Measurements from ENCODE around the gene PACS2.
A peak's percentile ranks its signal among the peaks of the same experiment; 100 is the strongest.
"Not testable (repeated sequence)": the region's sequence is repeated elsewhere in the genome, so short reads cannot be mapped to it uniquely, and the experiment has no call there.

PACS2 gene

DNA sequence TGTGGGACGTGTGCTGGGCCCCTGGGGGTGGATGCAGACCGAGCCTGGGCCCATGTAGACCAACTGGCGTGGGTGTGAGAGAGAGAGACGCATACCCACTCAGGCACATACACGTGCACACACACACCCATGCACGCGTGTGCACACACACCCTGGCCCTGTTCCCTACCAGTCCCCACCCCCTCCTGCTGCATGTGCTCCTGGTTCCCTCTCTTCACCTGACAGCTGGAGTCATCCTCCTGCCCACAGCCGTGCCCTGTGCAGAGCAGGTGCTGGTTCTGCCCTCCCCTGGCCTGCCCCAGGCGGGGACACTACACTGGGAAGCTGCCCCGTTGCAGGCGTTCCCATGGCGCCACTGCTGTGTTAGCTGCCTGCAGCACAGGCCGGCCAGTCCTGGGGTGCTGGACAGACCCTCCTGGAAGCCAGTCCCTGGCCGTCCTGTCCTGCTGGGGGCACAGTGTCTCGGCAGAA is 18.5 kb downstream of the PACS2 start:
- no peak for DNase-seq (ENCODE audit: low spot score)

DNA sequence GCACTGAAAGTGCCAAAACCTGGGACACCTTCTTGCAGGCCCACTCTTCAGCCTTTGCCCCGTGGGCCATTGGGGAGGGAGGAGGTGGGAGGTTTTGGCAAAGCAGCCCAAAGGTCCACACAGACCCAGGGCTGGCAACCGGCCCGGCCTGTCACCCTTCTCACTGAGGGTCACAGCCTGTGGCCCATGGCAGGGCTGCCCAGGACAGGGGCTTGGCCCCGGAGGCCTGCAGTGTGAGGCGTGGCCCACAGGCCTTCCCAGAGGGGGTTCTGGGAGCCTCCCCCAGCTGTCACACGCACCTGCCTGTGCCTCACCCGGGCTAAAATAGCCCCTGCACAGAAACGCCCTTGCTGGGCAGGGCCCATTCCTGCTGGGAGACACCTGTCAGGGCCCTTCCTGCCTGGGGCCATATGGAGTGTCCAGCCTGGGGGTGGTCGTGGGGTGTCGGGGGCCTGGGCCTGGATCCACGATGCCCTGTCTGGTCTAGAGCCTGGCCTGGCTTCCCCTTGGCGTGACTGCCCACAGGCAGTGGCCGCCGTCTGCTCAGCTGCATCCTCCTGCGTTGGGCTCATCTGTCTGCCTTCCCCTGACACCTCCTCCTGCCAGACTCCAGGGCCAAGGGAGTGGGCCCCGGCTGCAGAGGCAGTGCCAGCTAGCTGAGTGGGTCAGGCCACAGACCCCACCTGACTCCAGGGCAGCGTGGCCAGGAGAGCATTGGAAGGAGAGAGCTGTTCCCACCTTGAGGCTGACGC is 19.2 kb downstream of the PACS2 start:
- DNase-seq (ENCODE audit: low spot score): no peak

DNA sequence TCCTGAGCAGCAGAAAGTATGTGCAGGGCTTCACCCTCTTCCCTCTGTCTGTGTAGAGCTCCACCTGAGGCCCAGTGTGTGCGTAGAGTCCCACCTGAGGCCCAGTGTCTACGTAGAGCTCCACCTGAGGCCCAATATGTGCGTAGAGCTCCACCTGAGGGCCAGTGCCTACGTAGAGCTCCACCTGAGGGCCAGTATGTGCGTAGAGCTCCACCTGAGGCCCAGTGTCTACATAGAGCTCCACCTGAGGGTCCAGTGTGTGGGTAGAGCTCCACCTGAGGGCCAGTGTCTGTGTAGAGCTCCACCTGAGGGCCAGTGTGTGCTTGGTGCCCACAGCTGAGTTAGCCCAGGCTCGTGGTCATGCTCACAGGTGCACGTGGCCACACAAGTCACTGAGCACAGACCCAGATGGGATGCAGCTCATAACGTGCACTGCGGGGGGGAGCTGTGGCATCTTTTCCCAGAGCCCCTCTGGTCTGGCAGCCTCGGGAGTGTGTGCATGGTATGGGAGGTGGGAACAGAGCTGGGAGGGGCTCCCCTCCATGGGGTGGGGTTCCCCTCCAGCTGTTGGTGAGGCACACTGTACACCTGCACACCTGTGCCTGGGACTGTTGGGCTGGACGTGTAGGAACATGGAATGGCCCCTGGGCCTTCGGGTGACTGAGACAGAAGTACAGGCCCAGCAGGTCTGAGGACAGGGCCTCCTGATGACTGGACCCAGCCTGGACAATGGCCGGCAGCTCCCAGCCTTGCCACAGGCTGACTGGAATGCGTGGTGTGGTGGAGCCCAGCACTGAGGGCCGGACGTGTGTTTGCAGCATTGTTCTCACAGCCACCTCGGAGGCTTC is 20.1 kb downstream of the PACS2 start:
- DNase-seq (ENCODE audit: low spot score): no peak

DNA sequence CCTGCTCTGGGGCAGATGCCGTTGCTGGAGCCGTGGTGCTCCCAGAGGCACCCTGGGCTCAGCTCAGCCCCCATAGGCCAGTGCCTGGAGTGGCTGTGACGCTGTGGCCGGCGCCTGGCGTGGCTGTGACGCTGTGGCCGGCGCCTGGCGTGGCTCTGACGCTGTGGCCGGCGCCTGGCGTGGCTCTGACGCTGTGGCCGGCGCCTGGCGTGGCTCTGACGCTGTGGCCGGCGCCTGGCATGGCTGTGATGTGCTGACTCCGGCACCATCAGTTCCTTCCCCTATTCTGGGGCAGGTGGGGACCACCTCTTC is 20.6 kb downstream of the PACS2 start:
- DNase-seq (ENCODE audit: low spot score): not testable (repeated sequence)

DNA sequence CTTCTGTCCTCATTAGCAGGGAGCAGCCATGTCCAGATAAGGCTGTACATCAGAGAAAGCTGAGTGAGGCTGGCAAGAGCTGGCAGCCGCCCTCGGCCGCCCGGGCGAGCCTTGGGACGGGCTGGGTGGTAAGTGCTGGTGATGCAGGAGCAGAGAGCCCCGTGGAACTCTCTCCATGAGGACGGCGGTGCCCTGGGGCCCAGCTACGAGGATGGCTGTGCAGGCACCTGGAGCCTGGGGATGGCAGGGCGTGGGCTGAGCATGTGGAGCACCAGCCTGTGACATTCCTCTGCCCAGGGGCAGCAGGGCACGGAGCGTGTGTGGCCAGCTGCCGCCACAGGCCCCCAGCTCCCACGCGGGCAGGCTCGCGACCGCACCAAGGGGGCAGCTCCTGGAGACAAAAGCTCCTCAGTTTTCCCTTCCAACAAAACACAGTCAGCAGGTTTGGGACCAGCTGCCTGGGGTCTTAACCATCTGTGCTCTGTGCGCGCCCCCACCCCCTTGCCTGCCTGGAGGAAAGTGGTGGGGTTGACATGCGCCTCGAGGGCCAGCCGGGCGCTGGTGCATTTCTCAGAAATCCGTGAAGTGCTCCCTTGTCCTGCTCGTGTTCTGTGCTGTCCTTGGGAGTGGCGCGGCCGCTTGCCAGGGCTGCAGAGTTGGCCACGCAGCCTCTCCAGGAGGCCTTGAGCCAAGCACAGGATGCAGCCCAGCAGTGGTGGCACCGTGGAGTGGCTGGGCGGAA is 21.4 kb downstream of the PACS2 start:
- DNase-seq (ENCODE audit: low spot score): no peak

DNA sequence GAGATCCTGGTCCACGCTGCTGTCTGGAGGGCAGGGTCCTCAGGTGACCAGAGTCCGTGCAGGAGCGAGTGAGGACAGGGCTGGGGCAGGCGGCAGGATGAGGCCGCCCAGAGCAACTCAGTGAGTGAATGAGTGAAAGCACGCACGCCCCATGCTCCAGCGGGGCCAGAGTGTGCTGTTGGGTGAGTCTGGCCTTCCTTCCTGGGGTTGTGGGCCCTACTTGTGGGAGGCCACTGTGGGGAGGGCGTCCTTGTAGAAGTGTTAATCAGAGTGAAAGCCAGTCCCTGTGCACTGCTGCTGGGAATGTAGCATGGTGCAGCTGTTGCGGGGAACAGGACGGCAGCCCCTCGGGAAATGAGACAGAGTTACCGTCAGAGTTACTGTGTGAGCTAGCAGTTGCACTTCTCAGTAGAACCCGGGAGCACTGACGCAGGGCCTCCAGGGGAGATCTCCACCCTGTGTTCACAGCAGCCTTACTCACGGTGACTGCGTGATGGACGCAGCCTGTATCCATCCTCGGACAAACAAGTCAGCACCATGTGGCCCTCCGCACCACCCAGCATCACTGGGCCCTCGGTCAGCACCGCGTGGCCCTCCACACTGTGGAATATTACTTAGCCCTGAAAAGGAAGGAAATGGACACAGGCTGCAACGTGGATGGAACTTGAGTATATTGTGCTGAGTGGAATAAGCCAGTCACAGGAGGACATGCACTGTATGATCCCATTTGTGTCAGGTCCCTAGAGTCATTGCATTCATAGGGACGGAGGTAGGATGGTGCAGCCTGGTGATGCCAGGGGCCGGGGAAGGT is 22.1 kb downstream of the PACS2 start:
- DNase-seq (ENCODE audit: low spot score): no peak

DNA sequence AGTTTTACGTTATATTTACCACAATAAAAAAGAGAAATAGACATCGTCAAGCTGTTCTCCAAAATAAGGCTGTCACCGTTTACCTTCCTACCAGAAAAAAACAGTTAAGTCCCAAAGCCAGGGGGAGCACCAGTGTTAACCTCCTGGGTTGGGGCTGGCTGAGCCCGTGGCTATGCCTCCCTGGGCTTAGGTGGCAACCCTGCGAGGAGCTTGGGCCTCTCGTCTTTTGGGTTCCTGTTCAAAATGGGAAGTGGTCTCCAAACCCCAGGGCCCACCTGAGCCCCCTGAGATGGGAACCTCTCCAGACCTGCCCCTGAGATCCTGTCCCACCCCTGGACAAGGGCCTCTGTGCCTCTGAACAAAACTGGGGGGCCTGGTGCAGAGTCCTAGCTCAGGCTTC is 22.9 kb downstream of the PACS2 start:
- no peak for DNase-seq (ENCODE audit: low spot score)

DNA sequence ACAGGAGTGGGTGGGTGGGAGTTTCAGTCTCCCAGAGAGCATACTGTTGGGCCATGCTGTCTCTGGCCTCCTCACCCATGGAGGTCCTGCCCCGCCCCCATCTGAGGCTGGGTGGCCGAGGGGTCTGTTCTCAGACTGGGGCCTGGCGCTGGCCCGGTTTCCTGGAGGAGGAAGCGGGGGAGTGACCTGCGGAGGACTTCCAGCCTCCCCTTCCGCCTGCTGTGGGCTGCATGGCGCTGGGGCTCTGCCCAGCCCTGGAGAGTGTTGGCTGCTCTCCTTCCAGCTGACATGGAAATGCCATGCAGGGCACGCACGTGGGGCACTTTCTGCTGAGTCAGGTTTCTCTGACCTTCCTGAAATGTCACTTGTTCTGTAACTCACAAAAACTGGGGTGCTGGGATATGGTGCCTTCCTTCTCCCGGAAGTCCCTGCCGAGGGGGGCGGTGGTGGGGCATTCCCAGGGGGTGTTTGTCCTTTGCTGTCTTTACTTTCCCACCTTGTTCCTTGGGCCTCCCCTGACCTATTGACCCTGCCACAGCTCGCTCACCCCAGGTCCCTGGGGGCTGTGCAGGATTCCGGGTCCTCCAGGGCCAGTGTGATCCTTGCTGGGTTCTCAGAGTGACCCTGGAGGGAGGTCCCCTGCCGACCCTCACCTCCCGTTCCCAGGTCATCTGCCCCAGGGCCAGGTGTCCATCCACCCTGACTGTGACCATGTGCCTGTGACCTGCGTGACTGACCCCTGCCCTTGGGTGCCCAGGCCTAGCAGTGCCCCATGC is 23.6 kb downstream of the PACS2 start:
- no peak for DNase-seq (ENCODE audit: low spot score)

DNA sequence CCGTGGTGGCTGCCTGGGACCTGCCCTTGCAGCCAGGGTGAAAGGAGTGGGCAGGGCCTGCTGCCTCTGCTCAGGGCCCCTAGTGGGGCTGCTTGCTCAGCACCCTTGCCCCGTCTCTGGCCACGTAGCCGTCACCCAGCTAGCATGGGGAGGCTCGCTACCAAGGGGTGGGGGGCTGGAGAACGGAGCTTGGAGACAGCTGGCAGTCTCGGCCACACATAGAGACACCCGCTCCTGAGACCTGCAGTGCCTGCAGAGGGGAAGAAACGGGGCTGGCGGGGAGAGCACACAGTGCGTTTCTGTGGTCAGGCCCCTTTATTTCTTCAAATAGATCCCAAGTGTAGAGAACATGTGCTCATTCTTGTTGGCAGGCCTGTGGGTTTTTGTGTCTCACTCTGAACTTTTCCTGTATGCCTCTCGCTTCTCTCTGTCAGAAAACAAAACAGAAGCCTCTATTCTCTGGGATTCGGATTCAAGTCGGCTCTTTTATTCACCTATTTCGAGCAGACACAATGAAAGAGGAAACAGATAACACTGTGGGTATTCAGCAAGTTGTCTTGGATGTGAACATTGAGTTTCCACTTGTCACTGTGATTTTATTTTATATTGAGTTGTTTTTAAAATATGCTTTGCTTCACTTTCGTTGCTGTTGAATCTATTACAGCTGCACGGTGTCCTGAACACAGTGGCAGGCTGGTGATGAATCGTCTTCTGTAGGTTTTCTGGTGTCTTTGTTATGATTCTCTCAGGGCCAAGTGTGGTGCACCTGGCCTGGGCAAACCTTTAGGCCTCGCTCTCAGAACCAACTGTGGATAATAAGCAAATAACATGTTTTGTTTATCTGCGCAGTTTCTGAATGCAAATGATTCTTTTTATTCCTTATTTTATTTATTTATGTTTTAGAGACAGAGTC is 26.5 kb downstream of the PACS2 start:
- peak; percentile 28 for DNase-seq (ENCODE audit: low spot score)

DNA sequence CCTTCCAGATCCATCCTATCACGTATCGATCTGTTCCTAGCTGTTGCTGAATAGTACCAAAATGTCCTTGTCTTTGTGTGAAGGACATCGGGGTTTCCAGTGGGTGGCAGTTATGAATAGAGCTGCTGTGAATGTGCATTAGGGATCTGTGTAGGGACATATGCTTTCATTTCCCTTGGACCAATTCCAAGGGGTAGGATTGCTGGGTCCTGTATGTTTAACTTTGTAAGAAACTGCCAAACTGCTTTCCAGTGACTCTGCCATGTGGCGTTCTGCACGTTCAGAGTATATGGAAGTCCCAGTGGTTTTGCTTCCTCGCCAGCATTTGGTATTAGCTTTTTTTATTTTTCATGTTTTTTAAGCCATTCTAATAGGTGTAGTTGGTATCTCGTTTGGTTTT is 28.6 kb downstream of the PACS2 start:
- DNase-seq (ENCODE audit: low spot score): no peak

DNA sequence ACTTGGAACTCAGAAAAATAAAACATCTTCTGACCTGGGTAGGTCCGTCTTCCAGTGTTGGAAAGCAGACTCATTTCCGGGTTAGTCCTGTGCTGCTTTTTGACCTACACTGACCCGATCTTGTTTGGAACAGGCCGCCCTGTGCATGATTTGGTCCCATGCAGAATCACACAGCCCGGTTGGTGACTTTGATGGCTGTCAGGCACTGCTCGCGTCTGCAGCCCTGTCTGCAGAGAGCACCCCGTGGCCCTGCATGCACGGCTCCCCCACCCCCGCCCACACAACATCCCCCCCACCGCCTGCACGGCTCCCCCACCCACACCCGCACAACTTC is 31.6 kb downstream of the PACS2 start:
- DNase-seq (ENCODE audit: low spot score): no peak

DNA sequence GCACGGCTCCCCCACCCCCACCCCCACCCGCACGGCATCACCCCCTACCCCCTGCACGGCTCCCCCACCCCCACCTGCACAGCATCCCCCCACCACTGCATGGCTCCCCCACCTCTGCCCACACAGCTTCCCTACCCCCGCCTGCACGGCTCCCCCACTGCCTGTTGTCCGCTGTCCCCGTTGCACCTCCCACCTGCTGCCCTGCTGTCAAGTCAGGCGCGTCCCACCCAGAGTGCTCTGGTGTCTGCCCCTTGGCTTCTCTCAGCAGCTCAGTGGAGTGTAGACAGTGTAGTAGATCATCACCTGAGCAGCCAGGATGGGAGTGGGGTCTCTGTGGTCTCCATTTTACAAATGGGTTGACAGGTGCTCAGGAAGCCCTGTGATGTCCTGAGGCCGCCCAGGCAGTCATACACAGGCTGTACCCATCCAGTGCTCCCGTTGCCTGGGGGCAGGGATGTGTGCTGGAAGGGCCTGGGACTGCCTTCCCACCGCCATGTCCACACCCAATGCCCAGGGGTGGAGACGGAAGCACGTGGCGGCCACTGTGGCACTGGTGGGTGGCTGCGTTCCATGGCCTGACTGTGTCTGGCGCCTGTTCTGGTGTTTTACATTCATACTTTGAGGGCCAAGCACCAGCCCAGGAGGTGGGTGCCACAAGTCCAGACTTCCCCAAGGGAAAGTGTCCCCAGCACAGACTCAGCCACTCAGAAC is 32.5 kb downstream of the PACS2 start:
- no peak for DNase-seq (ENCODE audit: low spot score)

DNA sequence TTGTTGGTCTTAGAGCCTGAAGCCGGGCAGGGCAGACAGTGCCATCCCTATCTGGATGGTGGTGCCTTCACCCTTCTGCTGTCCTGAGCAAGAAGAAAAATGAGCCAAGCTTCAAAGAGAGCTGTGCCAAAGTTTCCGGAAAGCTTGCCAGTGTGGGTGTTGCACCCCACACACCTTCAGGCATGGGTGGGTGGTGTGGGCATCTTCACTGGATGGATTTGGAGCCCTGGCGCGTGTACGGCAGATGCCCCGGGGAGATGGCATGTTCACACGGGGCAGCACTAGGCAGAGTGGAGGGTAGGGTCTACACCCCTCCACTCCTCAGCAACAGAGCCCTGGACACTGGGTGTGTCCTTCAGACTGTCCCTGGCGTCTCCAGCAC is 33.0 kb downstream of the PACS2 start:
- DNase-seq (ENCODE audit: low spot score): no peak

DNA sequence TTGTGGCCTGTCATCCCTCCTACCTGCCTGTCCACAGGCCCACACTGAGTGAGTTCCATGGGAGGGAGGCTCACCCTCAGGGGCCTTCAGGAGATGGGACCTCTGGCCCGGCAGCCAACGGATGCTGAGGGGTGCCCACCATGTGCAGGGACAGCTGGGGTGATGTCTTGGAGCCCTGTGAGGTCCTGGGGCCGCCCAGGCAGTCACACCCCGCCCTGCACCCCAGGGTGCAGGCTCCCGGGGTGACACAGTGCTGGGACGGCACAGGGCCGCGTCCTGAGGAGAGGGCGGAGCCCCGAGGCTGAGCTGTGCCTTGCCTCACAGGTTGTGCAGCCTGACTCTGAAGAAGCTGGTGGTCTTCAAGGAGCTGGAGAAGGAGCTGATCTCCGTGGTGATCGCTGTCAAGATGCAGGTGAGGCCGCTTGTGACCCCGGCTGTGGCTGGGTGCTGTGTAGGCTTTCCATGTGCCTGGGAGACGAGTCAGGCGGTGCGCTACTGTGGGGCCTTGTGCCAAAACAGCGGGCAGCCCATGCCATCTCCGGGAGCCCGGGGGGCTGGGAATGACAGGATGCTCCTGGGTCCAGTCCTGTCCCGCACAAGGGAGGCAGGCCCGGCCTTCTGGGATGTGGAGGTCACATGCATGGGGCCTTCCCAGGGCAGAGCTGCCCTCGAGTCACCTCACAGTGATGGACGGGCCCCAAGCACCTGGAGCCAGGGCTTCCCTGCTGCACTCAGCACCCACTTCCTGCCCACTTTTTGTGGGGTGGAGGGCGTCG is 33.8 kb downstream of the PACS2 start:
- no peak for DNase-seq (ENCODE audit: low spot score)

DNA sequence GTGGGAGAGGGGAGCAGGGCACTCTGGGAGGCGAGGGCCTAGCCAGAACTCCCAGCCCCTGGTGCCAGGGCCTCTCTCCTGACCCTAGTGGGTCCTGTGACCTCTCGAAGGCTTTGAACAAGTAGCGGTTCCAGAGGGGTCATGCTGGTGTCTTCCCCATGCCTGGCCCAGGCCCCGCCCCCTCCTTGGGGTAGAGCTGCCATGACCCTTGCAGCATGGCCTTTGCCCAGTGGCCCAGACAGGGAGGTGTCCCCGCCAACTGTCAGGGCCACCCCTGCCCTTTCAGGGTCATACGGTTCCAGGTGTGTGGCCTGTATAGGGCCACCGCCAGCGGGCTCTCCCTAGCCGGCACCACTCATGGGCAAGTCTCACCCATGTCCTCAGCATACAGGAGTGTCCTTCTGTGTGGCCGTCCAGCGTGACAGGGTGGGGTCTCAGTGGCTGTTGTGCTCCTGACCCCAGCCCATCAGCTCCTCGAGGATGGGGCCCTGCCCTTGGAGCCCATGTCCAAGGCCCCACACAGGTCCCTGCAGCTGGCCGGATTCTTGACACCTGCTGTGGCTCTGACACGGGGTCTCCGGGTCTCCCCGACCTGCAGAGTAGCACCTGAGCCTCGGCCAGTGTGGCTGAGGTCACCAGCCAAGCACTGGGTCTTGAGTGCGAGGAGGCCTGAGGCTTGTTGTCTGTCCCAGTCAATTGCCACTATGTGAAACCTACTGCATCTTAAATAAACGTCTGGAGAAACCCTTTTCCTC is 34.6 kb downstream of the PACS2 start:
- DNase-seq (ENCODE audit: low spot score): no peak

DNA sequence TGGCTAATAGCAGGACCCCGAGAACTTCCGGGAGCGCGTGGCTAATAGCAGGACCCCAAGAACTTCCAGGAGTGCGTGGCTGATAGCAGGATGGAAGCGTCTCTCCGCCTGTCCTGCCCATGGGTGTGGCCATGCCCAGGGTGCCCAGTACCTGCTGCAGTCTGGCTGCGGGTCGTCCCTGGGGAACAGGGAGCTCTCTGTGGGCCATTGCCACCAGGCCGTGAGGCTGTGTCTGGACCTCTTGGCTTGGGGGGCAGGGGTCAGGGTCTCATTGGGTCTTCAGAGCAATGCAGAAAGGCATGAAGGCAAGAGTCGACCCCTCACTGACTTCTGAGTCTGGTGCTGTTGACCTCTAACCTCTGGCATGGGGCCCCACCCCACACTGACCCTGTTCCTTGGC is 35.4 kb downstream of the PACS2 start:
- no peak for DNase-seq (ENCODE audit: low spot score)

DNA sequence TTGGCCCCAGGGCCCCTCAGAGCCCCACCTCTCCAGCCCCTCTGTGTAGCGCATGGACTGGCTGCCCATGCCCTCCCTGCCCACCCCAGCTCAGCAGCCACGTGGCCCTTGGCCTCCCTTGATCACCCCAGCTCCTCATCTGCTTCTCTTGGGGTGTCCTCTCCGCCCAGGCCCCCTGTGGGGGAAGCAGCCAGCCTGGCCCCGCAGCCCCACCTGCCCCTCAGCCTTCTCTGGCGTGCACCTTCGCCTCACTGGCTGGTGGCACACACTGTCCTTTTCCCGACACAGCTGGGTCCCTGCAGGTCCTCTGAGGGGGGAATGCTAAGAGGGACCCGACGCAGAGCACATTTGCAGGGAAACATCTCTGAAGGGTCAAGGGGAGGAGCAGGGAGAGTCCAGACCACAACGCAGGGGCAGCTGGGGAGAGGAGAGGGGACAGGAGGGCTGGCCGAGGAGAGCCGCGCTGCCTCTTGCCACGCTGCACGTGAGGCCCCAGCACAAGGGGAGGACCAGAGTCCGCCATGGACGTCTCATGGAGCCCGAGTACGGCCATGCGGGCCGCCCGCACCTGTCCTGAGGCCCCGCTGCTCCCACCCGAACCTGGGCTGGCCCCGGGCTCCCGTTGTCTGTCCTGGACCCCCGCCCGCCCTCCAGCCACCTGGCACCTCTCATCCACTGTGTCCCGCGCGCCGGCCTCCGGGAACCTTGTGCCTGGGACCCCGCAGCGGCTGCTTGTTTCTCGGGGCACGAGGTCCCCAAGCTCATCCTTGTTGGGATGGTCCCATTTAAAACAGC is 36.1 kb downstream of the PACS2 start:
- DNase-seq (ENCODE audit: low spot score): no peak

All from COLO829 (cell line).